HEK293T (cell line): ENCODE measurements around the gene DES.

Source experiments
- CTCF ChIA-PET: fragments of 350-600 bp; formaldehyde crosslinking; extraction: SDS; loops from one replicate; lab custom pipeline; 2021; ENCODE audit warnings: antibody characterized with exemption, inconsistent platforms; lab: Yijun Ruan, JAX
- POLR2A ChIA-PET: fragments of 350-600 bp; formaldehyde crosslinking; extraction: SDS; loops from one replicate; lab custom pipeline; 2020; ENCODE audit warnings: antibody characterized with exemption, inconsistent platforms; lab: Yijun Ruan, JAX
- DNase-seq: peaks from one replicate; pipeline ENCODE4 v3.0.0; 2012; ENCODE audit warnings: mixed read lengths; ENCODE audit errors: extremely low spot score
- ARNT ChIP-seq: fragments of 450-650 bp; IDR thresholded peaks from 2 replicates; pipeline ENCODE4 v1.6.1; 2017; ENCODE audit warnings: mild to moderate bottlenecking
- BHLHE40 ChIP-seq: fragments of 450-650 bp; IDR thresholded peaks from 2 replicates; pipeline ENCODE4 v1.6.1; 2016; ENCODE audit warnings: mild to moderate bottlenecking, moderate library complexity, borderline replicate concordance
- CTBP1 ChIP-seq: fragments of 450-650 bp; IDR thresholded peaks from 2 replicates; pipeline ENCODE4 v1.6.1; 2016; ENCODE audit warnings: borderline replicate concordance
- ELF4 ChIP-seq: fragments of 450-650 bp; IDR thresholded peaks from 2 replicates; pipeline ENCODE4 v1.6.1; 2017; ENCODE audit warnings: antibody characterized with exemption
- FOXA1 ChIP-seq: fragments of 450-650 bp; IDR thresholded peaks from 2 replicates; pipeline ENCODE4 v1.6.1; 2016; ENCODE audit warnings: mild to moderate bottlenecking
- FOXK2 ChIP-seq: fragments of 450-650 bp; IDR thresholded peaks from 2 replicates; pipeline ENCODE4 v1.6.1; 2016; ENCODE audit warnings: mild to moderate bottlenecking
- FOXM1 ChIP-seq: fragments of 450-650 bp; IDR thresholded peaks from 2 replicates; pipeline ENCODE4 v1.6.1; 2017; ENCODE audit warnings: mild to moderate bottlenecking, borderline replicate concordance
- HDGF ChIP-seq: fragments of 450-650 bp; IDR thresholded peaks from 2 replicates; pipeline ENCODE4 v1.6.1; 2017; ENCODE audit warnings: antibody characterized with exemption, borderline replicate concordance
- L3MBTL2 ChIP-seq: fragments of 450-650 bp; conservative IDR thresholded peaks from 2 replicates; pipeline ENCODE4 v1.6.1; 2016; ENCODE audit warnings: mild to moderate bottlenecking
- LEF1 ChIP-seq: fragments of 450-650 bp; IDR thresholded peaks from 2 replicates; pipeline ENCODE4 v1.6.1; 2017; ENCODE audit warnings: mild to moderate bottlenecking, borderline replicate concordance
- NFRKB ChIP-seq: fragments of 450-650 bp; IDR thresholded peaks from 2 replicates; pipeline ENCODE4 v1.6.1; 2016; ENCODE audit warnings: mild to moderate bottlenecking, moderate library complexity
- SP1 ChIP-seq: fragments of 450-650 bp; IDR thresholded peaks from 2 replicates; pipeline ENCODE4 v1.6.1; 2017
- SUZ12 ChIP-seq: fragments of 450-650 bp; IDR thresholded peaks from 2 replicates; pipeline ENCODE4 v1.6.1; 2016; ENCODE audit warnings: mild to moderate bottlenecking
- TARDBP ChIP-seq: fragments of 450-650 bp; IDR thresholded peaks from 2 replicates; pipeline ENCODE4 v1.6.1; 2016
- ZNF384 ChIP-seq: fragments of 450-650 bp; IDR thresholded peaks from 2 replicates; pipeline ENCODE4 v1.6.1; 2016
- TF ChIP-seq, protein P1 (sequence below): fragments of 450-650 bp; IDR thresholded peaks from 2 replicates; pipeline ENCODE4 v1.6.1; 2016

Gene DES

DNA sequence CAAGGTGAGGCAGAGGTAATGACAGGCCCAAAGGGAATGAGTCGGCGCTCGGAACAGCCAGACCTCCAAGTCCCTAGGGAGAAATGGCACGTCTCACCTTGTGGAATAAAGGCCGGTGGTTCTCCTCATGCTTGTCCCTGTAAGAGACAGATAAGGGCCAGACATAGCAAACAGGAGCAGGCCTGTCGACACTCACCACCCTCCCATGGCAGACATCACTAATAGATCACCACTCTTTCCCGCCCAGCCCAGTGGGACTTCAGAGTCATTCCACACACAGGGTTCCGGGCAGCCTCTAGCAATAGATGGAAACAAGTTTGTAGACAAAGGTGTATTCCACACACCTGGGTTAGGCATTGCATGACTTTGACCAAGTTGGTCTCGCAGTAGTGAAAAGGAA lies 36.7 kb upstream of the DES start:
- no peak for DNase-seq
- POLR2A ChIA-PET, result no interaction called here
- TF ChIP-seq FOXK2, result no peak
- TF ChIP-seq ELF4, result no peak
- no peak for TF ChIP-seq SP1
- TF ChIP-seq, protein P1, sequence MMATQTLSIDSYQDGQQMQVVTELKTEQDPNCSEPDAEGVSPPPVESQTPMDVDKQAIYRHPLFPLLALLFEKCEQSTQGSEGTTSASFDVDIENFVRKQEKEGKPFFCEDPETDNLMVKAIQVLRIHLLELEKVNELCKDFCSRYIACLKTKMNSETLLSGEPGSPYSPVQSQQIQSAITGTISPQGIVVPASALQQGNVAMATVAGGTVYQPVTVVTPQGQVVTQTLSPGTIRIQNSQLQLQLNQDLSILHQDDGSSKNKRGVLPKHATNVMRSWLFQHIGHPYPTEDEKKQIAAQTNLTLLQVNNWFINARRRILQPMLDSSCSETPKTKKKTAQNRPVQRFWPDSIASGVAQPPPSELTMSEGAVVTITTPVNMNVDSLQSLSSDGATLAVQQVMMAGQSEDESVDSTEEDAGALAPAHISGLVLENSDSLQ, result no peak
- TF ChIP-seq LEF1, result no peak
- no peak for TF ChIP-seq SUZ12
- CTCF ChIA-PET, result no interaction called here

DNA sequence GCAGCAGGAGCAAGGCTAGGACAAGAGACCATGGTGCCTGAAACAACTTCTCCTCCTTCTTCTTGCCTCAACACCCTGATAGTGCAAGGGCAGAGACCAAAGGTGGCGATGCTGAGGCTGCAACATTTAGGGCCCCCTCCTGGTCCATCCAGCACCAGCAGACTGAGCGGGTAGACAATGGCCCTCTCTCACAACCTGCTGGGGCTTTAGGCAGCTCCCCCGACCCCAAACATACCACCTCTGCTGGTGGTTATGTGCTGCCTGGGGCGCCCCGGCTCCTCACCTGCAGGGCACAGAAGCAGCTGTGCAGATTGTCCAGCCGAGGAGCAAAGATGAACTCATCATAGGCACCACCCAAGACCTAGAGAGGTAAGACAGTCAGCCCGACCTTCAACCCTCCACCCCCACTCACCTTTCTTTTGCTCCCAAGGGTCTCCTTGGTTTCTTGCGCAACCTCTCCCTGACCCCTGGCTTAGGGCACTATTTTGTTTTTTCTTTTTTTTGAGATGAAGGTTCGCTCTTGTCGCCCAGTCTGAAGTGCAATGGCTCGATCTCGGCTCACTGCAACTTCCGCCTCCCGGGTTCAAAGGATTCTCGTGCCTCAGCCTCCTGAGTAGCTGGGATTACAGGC lies 34.0 kb upstream of the DES start:
- TF ChIP-seq NFRKB, result no peak
- TF ChIP-seq SP1, result no peak
- no peak for TF ChIP-seq L3MBTL2
- TF ChIP-seq FOXA1, result no peak
- no peak for TF ChIP-seq HDGF
- TF ChIP-seq ARNT, result no peak
- DNase-seq, result no peak
- CTCF ChIA-PET, result no interaction called here
- POLR2A ChIA-PET, result no interaction called here

DNA sequence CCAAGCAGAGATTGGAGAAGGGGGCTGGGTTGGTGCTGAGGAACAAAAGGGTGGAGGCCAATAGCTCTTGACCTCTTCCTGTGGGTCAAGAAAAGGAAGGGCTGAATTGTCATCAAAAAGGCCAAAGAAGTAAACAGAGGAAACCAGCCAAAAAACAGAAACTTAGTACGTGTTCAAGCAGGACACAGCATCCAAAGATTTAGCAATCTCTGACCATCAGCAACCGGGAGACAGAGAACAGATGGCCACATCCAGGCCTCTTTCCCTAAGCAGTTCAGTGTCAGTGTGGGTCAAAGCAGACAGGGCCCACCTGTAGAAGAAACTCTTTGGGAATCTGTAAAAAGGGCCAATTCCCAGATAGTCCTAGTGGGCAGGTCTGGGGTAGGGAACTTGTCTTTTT lies 33.3 kb upstream of the DES start:
- CTCF ChIA-PET, result no interaction called here
- no peak for DNase-seq
- POLR2A ChIA-PET, result no interaction called here
- TF ChIP-seq, protein P1, result no peak
- TF ChIP-seq ELF4, result no peak
- TF ChIP-seq CTBP1, result no peak
- TF ChIP-seq FOXM1, result no peak
- no peak for TF ChIP-seq L3MBTL2
- no peak for TF ChIP-seq FOXK2
- no peak for TF ChIP-seq SUZ12
- TF ChIP-seq FOXA1, result no peak
- no peak for TF ChIP-seq ZNF384
- TF ChIP-seq HDGF, result no peak
- TF ChIP-seq TARDBP, result no peak
- no peak for TF ChIP-seq NFRKB
- TF ChIP-seq ARNT, result no peak
- no peak for TF ChIP-seq LEF1
- TF ChIP-seq SP1, result no peak
- TF ChIP-seq BHLHE40, result no peak

DNA sequence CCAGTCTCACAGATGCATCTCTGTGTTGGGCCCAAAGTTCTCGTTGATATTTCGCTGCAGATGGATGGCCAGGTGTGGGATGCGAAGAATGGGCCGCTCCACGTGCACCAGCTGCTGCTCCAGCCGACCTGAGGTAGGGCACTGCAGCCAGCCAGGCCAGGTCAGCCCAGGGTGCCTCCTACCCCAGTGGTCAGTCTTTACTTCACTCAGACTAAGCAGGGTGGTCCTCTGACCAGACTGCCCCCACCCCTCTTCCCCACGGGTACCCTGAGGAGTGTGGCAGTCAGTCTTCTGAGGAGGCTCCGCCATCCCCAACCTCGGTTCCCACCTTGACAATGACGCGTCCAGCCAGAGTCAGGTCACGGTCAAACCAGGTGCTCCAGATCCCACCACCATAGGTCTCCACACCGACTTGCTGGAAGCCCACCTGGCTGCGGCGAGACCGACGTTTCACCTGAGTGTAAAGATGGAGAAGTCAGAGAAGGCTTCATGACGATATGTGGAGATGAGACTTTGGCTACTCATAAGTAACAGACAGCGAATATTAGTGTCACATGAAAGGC lies 32.1 kb upstream of the DES start:
- ChIA-PET CTCF (no interaction called here), POLR2A (no interaction called here)
- TF ChIP-seq, protein P1, result no peak
- TF ChIP-seq FOXM1 (no peak), L3MBTL2 (no peak), NFRKB (no peak)
- DNase-seq, result no peak

DNA sequence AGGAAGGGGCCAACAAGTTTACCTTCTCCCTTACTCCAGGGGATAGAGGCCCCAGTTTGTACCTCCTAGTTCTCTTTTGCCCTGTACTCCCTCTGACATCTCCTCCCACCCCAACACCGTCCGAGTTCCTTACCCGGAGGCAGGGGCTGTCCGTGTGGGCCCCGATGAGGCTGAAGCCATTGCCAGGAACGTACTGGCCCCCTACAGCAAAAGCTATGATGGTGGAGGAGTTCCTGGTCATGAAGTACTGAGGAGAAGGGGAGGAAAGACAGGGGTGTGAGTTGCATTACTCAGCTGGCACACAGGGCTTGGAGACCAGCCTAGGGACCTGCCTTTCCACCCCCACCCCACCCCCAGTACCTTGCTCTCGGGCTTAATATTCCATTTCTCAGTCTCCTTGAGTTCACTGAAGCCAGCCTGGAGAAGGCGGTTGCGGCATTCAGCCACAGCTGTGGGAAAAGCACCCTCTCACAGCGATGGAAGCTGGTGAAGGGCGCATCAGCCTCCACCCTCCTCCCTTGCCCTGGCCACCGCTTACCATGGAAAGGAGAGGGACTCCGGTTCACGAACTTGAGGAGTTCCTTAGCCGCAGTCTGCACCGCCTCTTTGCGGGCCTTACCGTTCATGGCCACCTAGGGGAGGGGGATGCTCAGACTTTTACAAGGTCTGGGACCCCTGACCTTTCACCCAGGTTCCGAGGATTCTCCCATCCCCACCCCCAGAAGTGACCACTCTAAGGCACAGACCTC lies 31.5 kb upstream of the DES start:
- ChIA-PET CTCF (interaction anchor here (2.3 kb wide), 1 partner anchor 16 kb away, joined by 8 read pairs; no protein-coding TSS in a partner anchor), POLR2A (interaction anchor here (0.8 to 1.8 kb wide), 4 partner anchors 9 to 101 kb away, joined by 3 to 5 read pairs (median 4); no protein-coding TSS in a partner anchor)
- no peak for DNase-seq
- no peak for TF ChIP-seq L3MBTL2
- no peak for TF ChIP-seq ELF4
- no peak for TF ChIP-seq TARDBP
- TF ChIP-seq ZNF384, result no peak
- no peak for TF ChIP-seq CTBP1
- TF ChIP-seq, protein P1, result no peak
- no peak for TF ChIP-seq NFRKB
- TF ChIP-seq FOXK2, result no peak
- TF ChIP-seq HDGF, result no peak
- TF ChIP-seq LEF1, result no peak
- no peak for TF ChIP-seq BHLHE40
- no peak for TF ChIP-seq ARNT
- no peak for TF ChIP-seq FOXM1
- TF ChIP-seq SUZ12, result no peak
